ENCODE results near the gene PRKAB1. TPM values are rescaled to one million over a fixed set of nuclear protein-coding genes. Genes with fewer than 3 reads are reported as not detected.

Gene PRKAB1
- total RNA-seq, 1 donor from 2014 or later: 32.5 TPM

DNA sequence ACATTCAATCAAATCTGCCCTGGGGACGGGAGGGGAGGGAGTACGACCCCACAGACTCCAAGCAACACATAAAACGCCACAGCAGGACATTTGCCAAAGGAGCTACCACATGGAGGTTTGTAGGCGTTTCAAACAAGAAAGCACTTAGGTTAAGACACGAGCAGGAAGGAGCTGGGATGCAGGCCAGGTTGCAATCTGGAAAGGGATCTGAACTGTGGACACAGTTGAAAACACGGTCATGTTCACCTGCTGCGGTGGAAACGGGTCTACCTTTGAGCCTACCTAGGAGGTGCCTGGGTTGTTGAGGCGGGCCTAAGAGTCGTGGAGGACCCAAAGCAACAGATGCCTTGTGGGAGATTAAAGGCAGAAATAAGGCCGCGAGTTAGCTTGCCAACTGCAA lies 18.4 kb downstream of the PRKAB1 start:
- DNase-seq (ENCODE audit: extremely low spot score, unreplicated experiment): no peak
- Mint-ChIP-seq H3K9me3 (peaks cover 5% of the 10 kb centered on the region), H3K4me1 (ENCODE audit: unreplicated experiment) (peaks cover 32% of the 10 kb centered on the region), H3K27ac (no peak overlapping the region), H3K36me3 (peaks cover 27% of the 10 kb centered on the region), H3K27me3 (no peaks in the 10 kb centered on the region), H3K4me3 (no peak overlapping the region)
- TF ChIP-seq CTCF (conservative IDR thresholded peaks at IDR 0.05): no peak

- no peaks in the 10 kb centered on the region for H3K27me3 Mint-ChIP-seq
- peaks cover 32% of the 10 kb centered on the region for H3K4me1 Mint-ChIP-seq (ENCODE audit: unreplicated experiment)
- no peak overlapping the region for H3K4me3 Mint-ChIP-seq
- no peak for TF ChIP-seq CTCF (conservative IDR thresholded peaks at IDR 0.05)
- no peak for DNase-seq (ENCODE audit: extremely low spot score, unreplicated experiment)
- no peak overlapping the region for H3K27ac Mint-ChIP-seq
- H3K36me3 Mint-ChIP-seq: peaks cover 27% of the 10 kb centered on the region
- peaks cover 5% of the 10 kb centered on the region for H3K9me3 Mint-ChIP-seq
These were observed 18.8 kb downstream of the PRKAB1 start for GRCh38 chr12:119686776-119687175.

DNA sequence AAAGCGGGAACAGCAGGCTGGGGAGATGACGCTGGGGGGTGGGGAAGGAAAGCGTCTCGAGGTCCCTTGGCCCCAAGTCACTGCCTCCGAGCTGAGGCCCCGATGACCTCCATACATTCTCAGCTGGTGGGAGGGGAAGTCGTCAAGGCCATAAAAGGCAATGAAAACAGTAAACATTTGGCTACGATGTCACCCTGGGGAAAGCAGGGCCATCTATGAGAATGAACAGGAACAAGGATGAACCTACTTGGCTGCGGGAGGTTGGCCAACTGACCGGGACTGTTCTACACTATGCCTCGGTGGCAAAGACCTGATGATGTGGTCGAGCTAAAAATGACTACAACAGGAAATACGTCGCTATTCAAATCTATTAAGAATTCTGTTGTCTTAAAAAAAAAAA lies 19.5 kb downstream of the PRKAB1 start:
- DNase-seq (ENCODE audit: extremely low spot score, unreplicated experiment): no peak
- peaks cover 24% of the 10 kb centered on the region for H3K36me3 Mint-ChIP-seq
- H3K4me1 Mint-ChIP-seq (ENCODE audit: unreplicated experiment): peaks cover 32% of the 10 kb centered on the region
- no peak overlapping the region for H3K27ac Mint-ChIP-seq
- no peak for TF ChIP-seq CTCF (conservative IDR thresholded peaks at IDR 0.05)
- H3K27me3 Mint-ChIP-seq: no peaks in the 10 kb centered on the region
- peaks cover 5% of the 10 kb centered on the region for H3K9me3 Mint-ChIP-seq
- no peak overlapping the region for H3K4me3 Mint-ChIP-seq

GRCh38 chr12:119687879-119688278 lies 19.9 kb downstream of the PRKAB1 start:
- Mint-ChIP-seq H3K4me1 (ENCODE audit: unreplicated experiment) (peaks cover 32% of the 10 kb centered on the region), H3K9me3 (peaks cover 5% of the 10 kb centered on the region), H3K27ac (no peak overlapping the region), H3K27me3 (no peaks in the 10 kb centered on the region), H3K4me3 (no peak overlapping the region), H3K36me3 (peaks cover 24% of the 10 kb centered on the region)
- DNase-seq (ENCODE audit: extremely low spot score, unreplicated experiment): no peak
- TF ChIP-seq CTCF (conservative IDR thresholded peaks at IDR 0.05): no peak

- Mint-ChIP-seq H3K4me3 (no peak overlapping the region), H3K27me3 (no peaks in the 10 kb centered on the region), H3K9me3 (peaks cover under 1% of the 10 kb centered on the region), H3K27ac (no peak overlapping the region), H3K36me3 (peaks cover 24% of the 10 kb centered on the region), H3K4me1 (ENCODE audit: unreplicated experiment) (peaks cover 16% of the 10 kb centered on the region)
- TF ChIP-seq CTCF (conservative IDR thresholded peaks at IDR 0.05): no peak
- no peak for DNase-seq (ENCODE audit: extremely low spot score, unreplicated experiment)
These were observed 22.1 kb downstream of the PRKAB1 start for GRCh38 chr12:119689935-119690500.

Data from type B pancreatic cell (in vitro differentiated cells).